Measurements from ENCODE around the gene KIAA1549.

DNA sequence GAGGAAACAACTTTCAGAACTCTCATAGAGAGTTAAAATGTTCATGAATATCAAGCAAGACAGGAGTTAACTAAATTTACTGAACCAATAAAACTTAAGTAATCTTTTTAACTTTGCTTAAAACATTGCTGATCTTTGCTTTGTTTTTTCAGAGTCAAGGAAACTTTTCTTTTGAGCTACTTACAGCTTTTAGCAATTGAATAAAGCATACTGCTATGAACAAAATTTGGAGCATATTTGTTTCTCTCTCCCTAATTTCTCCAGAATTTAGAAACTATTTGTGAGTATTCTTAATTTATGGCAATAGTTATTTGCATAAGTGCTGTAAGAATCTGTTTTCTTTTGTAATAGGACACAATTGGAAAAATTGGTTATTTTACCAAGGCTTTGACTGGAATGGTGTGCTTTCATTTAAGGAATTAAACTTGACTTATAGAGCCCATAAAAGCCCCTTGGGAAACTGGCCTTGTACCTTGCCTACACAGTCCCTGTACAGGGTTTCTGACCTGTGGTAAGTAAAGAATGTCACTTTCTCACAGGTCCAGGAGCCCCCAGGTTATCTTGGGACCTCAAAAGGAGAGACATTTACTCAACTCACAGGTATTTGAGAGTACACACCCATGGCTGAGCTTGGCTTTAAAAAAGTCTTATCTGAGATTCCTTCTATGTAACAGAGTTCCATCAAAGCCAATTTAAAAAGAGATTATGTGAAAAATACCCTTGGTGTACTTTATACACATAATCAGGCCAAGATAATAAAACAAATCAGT, 23.3 kb upstream of the KIAA1549 start:
- TF ChIP-seq, protein P1, sequence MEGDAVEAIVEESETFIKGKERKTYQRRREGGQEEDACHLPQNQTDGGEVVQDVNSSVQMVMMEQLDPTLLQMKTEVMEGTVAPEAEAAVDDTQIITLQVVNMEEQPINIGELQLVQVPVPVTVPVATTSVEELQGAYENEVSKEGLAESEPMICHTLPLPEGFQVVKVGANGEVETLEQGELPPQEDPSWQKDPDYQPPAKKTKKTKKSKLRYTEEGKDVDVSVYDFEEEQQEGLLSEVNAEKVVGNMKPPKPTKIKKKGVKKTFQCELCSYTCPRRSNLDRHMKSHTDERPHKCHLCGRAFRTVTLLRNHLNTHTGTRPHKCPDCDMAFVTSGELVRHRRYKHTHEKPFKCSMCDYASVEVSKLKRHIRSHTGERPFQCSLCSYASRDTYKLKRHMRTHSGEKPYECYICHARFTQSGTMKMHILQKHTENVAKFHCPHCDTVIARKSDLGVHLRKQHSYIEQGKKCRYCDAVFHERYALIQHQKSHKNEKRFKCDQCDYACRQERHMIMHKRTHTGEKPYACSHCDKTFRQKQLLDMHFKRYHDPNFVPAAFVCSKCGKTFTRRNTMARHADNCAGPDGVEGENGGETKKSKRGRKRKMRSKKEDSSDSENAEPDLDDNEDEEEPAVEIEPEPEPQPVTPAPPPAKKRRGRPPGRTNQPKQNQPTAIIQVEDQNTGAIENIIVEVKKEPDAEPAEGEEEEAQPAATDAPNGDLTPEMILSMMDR (IDR thresholded peaks at IDR 0.05): no peak
- no peak for TF ChIP-seq POLR2A (IDR thresholded peaks at IDR 0.05)

Data from lower leg skin (tissue), 3 donors.